ENCODE measurements around the gene C20orf204. TPM values are rescaled to one million over a fixed set of nuclear protein-coding genes. Genes with fewer than 3 reads are reported as not detected.
A peak's percentile ranks its signal among the peaks of the same experiment; 100 is the strongest.

Gene C20orf204
- polyA plus RNA-seq, 1 donor, result 0.95 TPM

DNA sequence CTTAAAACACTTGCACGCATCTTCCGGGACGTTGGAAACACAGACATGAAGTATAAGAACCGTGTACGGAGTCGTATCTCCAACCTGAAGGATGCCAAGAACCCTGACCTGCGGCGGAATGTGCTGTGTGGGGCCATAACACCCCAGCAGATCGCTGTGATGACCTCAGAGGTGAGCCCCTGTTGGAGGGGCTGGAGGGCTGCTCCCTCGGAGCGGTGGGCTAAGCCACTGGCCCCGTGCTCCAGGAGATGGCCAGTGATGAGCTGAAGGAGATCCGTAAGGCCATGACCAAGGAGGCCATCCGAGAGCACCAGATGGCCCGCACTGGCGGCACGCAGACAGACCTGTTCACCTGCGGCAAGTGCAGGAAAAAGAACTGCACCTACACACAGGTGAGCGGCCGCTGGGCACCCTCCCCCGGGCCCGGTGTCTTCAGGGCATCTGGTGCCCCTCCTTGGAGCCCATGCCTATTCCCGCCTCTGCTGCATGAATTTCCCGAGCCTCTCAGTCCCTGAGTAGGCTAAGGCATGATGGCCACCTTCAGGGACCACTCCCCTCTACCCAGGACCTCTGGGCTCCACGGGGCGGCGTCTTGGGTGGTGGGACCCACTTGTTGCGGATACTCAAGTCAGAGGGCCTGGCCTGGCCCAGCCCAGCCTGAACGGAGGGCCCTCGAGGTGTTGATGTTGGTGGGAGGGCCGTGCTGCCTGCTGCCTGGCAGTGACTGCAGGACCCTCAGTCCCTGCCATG is 34.4 kb downstream of the C20orf204 start:
- no peak for DNase-seq

DNA sequence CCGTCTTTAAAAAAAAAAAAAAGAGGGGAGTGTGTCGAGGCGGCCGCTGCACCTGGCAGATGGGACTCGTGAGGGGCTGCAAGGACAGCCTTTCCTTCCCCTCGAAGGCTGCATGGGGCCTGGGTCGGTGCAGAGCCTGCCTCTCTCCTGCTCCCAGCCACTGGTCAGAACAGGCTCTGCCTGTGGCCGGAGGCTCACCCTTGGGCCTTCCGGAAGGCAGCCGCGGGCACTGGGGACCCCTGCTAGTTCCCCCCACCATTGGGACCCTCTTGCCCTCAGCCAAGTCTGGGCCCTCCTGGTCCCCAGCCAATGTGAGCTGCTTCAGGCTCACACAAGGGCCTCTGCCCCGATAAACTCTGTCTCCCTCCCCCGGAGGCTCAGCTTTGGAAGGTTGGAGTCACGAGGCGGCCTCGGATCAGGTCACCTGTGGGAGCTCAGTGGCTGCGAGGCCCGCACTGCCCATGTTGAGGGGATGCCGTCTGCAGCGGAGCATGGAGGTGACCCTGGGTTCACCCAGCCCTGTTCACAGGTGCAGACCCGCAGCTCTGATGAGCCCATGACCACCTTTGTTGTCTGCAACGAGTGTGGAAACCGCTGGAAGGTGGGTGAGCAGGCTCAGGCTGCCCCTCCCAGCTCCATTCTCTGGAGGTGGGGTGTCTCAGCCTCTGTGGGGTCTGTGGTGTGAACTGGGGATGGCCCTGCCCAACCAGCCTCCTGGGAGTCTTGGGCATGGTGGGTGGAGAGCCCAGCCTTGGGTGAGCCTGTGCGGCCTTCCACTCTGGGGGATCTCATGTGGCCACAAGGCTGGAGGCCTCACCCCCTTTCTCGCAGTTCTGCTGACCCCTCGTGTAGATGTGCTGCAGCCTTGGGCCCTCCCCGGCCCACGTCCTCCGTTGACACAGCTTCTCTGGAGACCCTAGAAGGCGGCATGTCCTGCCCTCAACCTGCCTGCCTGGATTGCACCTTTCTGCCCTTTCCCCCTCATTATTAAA is 35.7 kb downstream of the C20orf204 start:
- no peak for DNase-seq

DNA sequence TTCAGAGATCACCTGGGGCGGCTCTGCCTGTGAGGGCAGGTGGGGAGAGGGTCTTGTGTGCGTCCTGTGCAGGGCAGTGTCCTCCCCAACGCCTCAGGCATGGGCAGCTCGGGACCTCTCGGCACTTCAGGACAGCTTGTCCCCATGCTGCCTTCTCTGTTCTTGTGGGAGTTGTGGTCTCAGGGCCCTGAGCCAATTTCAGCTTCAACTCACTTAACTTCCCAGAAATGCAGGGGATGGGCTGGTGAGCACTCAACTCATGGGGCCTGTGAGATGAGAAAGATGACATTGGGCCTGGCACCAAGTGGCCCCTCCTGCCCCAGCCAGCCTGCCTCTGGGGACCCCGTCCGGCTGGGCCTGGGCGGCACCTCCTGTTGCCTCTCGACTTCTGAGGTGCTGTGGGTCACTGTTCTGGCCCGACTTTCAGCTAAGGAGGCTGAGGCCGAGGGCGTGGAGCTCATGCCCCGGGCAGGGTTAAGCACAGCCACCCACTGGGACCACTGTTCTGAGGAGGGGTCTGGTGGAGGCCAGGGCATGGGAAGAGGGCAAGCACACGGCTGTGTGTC is 36.6 kb downstream of the C20orf204 start:
- no peak for DNase-seq

DNA sequence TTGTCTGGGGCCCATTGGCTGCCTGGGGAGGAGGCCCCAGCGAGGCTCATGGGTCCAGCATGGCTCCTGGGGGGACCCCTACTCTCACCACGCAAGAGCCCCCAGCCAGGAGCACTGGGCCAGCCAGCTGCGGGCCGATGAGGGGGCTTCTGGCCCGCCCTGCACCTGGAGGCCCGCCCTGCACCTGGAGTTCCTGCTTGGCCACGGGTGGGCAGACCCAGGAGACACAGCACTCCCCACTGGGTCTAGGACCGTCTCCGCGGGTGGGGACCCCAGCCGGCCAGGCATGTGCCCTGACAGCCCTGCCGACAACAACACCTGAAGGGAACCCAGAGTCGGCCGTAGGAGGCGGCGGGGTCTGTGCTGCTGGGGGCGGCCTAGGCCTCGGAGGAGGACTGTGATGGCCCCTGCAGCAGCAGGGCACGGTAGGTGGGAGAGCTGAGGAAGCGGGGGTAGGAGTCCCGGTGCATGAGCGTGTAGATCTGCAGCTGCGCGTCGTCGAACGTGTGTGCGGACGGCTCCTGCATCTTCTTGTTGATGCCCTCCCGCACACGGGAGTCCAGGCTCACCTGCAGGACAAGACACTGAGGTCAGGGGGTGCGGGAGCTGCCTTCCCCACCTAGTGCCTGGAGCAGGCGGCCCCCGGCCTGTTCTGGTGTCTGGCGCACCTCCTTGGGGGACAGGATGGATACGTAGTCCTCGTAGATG is 37.6 kb downstream of the C20orf204 start:
- no peak for DNase-seq

GRCh38 chr20:64074184-64074789 is 38.3 kb downstream of the C20orf204 start:
- DNase-seq, result no peak

DNA sequence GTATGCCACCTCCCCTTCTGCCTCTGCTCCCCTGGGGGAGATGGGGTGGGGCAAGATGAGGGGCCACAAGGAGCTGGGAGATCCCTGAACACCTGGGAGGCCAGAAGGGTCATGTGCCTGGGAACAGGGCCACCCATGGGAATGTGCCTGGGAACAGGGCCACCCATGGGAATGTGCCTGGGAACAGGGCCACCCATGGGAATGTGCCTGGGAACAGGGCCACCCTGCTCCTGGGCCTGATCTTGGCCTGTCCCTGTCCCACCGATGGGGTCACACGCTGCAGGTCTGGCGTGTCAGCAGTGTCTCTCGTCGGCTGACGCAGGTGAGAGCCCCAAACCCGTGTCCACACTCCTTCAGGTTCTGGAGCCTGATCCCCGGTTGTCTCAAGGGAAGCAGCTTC is 39.0 kb downstream of the C20orf204 start:
- DNase-seq, result no peak

DNA sequence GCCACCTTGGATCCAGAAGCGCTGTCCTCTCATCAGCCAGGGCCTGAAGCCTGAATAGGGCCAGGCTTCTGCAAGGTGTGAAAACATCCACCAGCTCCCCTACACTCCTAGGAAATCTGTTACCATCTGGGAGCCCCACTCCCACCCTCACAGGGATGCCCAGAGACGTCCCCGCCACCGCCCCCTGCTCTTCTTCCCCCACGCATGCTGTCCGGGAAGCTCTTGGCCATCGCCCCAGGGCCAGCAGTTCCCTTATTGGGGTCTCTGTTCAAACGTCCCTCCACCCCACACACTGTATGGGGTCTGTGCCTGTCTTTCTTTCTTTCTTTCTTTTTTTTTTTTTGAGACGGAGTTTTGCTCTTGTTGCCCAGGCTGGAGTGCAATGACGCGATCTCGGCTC is 39.6 kb downstream of the C20orf204 start:
- no peak for DNase-seq

- no peak for DNase-seq
These were observed 40.3 kb downstream of the C20orf204 start for GRCh38 chr20:64076061-64076997.

- no peak for DNase-seq
These were observed 41.1 kb downstream of the C20orf204 start for GRCh38 chr20:64077094-64077493.

DNA sequence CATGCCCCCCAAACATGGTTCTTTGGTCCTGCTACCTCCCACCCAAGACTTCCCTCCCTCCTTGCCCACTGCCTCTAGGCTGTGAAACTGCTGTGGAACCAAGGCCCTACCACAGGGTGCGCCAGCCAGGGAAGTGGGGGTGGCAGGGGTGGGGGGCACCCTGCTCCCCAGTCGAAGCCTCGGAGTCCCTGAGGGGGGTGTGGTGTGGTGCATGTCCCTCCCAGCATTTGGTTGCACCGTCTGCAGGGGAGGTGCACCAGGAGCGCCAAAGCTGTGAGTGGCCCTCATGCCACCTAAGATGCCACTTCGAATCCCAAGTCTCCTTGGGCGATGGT is 41.5 kb downstream of the C20orf204 start:
- no peak for DNase-seq

DNA sequence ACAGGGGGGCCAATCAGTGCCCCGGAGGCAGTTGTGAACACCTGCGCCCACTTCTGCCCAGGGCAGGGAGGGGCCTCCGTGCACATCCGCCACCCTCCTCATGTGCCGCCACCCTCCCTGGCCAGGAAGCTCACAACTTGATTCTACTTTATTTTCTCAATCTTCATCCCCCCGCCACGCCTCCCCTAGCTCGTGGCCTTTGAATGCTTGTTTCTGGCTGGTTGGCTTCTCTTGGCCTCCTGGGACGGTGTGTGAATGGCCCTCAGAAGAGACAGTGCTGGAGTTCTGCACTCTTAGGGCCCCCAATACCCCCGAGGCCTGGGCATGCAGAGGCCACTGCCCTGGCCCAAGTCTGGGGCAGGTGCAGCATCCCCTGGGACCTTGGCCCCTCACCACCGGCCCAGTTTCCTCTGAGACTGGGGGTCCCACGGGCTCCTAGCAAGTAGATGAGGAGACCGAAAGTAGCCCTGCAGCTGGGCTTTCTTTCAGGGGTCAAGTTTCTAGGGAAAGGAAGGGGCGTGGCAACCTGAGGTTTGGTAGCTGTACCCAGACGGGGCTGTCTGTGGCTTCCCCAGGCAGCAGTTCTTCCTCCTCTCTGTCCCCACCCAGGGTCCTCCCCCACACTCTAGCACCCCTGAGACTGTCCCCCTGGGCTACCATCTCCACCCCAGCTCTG is 42.0 kb downstream of the C20orf204 start:
- no peak for DNase-seq

DNA sequence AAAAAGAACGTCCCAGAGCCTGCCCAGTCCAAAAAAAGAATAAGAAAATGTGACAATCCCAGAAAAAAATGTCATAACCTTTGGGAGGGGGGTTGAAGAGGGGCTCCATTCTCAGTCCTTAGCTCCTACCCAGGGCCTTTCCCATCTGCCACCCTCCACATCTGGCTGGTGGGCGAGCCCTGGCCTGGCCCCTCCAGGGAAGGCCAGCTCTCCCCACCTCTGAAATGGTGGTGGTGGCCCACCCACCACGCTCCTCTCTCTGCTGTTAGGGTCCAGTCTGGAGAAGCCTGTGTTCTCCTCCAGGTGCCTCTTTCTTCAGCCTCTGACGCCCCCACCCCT is 42.9 kb downstream of the C20orf204 start:
- no peak for DNase-seq

- peak; percentile 70 for DNase-seq
These were observed 43.5 kb downstream of the C20orf204 start, which contains the start of gene RGS19 for GRCh38 chr20:64079273-64080012. Gene RGS19 (minus strand): TSS chr20:64079518. CDS start chr20:64076886, 2,632 bp downstream.

DNA sequence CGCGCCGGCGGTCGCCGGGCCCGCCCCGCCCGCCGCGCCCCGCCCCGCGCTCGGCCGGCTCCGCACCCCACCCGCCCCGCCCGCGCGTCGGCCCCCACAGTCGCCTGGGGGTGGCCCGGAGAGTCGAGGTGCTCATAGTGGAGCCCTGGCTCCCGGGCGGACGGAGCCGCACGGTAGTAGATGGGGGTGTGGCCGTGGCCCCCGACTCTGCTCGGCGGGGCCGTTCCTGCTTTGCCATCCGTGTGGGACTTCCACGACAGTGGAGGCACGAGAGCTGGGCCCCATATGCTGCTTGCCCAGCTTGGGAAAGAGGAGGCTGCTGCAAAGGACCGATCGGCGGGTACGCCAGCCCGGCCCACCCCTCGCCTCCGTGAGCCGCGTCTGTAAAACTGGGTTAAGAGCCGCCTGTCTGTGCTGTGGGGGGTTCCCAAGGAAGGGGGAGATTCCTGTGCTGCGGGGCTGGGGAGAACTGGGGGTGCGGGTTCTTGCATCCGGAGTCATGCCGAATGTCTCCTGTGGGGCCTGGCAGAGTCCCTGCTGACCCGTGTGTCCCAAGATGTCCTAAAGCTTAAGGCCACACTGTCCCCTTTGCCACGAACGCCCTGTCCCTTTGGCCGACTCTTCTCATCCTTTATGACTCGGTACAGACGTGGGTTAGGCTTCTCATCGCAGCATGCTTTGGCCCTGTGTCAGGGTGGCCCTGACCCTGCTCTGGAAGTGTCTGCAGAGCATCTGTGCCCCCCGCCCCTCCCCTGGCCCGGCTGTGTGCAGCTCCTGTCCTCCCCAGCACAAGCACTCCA is 44.2 kb downstream of the C20orf204 start, which contains the start of gene OPRL1:
TSS of gene OPRL1 (plus strand) at position 70 of the 800 bp plus-strand sequence. CDS start 12,639 bp downstream, outside the sequence.
- no peak for DNase-seq

- DNase-seq, result no peak
These were observed 45.0 kb downstream of the C20orf204 start for GRCh38 chr20:64080813-64081623.

- no peak for DNase-seq
These were observed 45.6 kb downstream of the C20orf204 start for GRCh38 chr20:64081624-64081964.

GRCh38 chr20:64082126-64082731 is 46.2 kb downstream of the C20orf204 start:
- no peak for DNase-seq

All from left kidney (tissue), 2 donors.